Vagina (tissue), 2 donors: ENCODE results near the gene FGGY. TPM values are rescaled to one million over a fixed set of nuclear protein-coding genes. Genes with fewer than 3 reads are reported as not detected.

Source experiments
- DNase-seq, 2 donors: peaks; one replicate each; pipeline ENCODE4 v3.0.0-alpha.2; 2017; ENCODE audit errors: extremely low spot score in 2 of 2
- H3K27ac ChIP-seq: fragments of 200-600 bp; sonication (generic); one replicate; pipeline ENCODE4 v1.5.1; 2019
- H3K27me3 ChIP-seq: fragments of 200-600 bp; sonication (generic); one replicate; pipeline ENCODE4 v1.5.1; 2019
- H3K36me3 ChIP-seq, 2 donors: fragments of 200-600 bp; sonication (generic); one replicate each; pipeline ENCODE4 v1.5.1; 2017 to 2019
- H3K4me1 ChIP-seq: fragments of 200-600 bp; sonication (generic); one replicate; pipeline ENCODE4 v1.5.1; 2019
- H3K4me3 ChIP-seq, 2 donors: fragments of 200-600 bp; sonication (generic); 1 replicate in 1 of 2; 2 replicates in 1 of 2; pipeline ENCODE4 v1.5.1; 2016 to 2019
- H3K9me3 ChIP-seq: fragments of 200-600 bp; sonication (generic); one replicate; pipeline ENCODE4 v1.5.1; 2019
- POLR2A ChIP-seq, 2 donors: fragments of 450-650 bp; IDR thresholded peaks; one replicate each; pipeline ENCODE4 v1.6.1; 2017; ENCODE audit warnings: antibody characterized with exemption in 2 of 2, mild to moderate bottlenecking in 2 of 2, moderate library complexity in 2 of 2
- POLR2AphosphoS5 ChIP-seq, 2 donors: sonication (generic); formaldehyde crosslinking; IDR thresholded peaks; one replicate each; pipeline ENCODE4 v1.9.0; 2017; ENCODE audit warnings: antibody characterized with exemption in 2 of 2, mild to moderate bottlenecking in 2 of 2, low read depth in 1 of 2; ENCODE audit not compliant: insufficient read depth in 1 of 2
- intact Hi-C: fragments of 100-400 bp; cut with DNase I; formaldehyde crosslinking; loops from one replicate; pipeline ENCODE4 v1.15.1; 2023
- total RNA-seq: library from RNA; depleted of rRNA; stranded (reverse); fragments of >200 nt; gene quantifications from one replicate; pipeline ENCODE4 v1.2.3, GENCODE V29; 2016
- TF ChIP-seq, protein P1 (sequence below), 3 experiments: fragments of 450-650 bp in 2 of 3; fragments of 200-600 bp in 1 of 3; sonication (generic) in 1 of 3; IDR thresholded peaks; one replicate each; pipeline ENCODE4 v1.5.1; 2017 to 2019; ENCODE audit warnings: antibody characterized with exemption in 3 of 3, mild to moderate bottlenecking in 2 of 3, moderate library complexity in 2 of 3

Gene FGGY
- total RNA-seq, 1 donor from 2014 or later: 11.8 TPM

DNA sequence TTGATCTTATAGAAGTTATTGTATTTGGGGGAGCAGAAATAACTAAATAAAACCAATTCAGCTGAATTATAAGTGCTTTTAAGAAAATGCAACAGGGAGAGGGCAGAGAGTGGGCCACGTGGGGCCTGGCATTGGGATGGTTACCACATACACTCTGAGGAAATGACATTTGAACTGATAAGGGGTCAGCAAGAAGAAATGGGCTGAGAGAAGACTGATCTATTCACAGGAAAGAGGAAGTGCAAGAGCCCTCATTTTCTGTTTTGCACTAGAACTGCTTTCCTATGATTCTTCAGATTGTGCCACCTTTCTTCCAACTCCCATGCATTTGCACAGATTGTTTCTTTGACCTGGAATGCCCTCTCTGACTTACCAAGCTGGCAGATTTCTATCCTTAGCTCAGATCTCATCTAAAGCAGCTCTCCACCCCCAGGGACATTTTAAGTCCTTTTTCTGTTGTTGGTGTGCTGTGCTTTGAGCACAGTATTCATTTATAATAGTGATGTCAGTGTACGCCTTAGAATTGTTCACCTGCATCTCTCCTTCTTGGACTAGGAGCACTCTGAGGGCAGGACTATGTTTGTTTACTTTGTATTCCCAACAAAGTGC, 115.9 kb downstream of the FGGY start:
- no peaks in the 10 kb centered on the region for H3K4me1 ChIP-seq
- H3K36me3 ChIP-seq: no peaks in the 10 kb centered on the region
- no peak for DNase-seq
- no peak overlapping the region for H3K27ac ChIP-seq
- H3K27me3 ChIP-seq: no peaks in the 10 kb centered on the region
- H3K9me3 ChIP-seq: no peaks in the 10 kb centered on the region
- H3K4me3 ChIP-seq: no peak overlapping the region
- intact Hi-C loops: no loop called here
- TF ChIP-seq, protein P1, sequence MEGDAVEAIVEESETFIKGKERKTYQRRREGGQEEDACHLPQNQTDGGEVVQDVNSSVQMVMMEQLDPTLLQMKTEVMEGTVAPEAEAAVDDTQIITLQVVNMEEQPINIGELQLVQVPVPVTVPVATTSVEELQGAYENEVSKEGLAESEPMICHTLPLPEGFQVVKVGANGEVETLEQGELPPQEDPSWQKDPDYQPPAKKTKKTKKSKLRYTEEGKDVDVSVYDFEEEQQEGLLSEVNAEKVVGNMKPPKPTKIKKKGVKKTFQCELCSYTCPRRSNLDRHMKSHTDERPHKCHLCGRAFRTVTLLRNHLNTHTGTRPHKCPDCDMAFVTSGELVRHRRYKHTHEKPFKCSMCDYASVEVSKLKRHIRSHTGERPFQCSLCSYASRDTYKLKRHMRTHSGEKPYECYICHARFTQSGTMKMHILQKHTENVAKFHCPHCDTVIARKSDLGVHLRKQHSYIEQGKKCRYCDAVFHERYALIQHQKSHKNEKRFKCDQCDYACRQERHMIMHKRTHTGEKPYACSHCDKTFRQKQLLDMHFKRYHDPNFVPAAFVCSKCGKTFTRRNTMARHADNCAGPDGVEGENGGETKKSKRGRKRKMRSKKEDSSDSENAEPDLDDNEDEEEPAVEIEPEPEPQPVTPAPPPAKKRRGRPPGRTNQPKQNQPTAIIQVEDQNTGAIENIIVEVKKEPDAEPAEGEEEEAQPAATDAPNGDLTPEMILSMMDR (IDR thresholded peaks at IDR 0.05): no peak
- TF ChIP-seq POLR2AphosphoS5 (IDR thresholded peaks at IDR 0.05; ENCODE audit: insufficient read depth in 1 of 2, low read depth in 1 of 2) (no peak), POLR2A (IDR thresholded peaks at IDR 0.05) (no peak)

DNA sequence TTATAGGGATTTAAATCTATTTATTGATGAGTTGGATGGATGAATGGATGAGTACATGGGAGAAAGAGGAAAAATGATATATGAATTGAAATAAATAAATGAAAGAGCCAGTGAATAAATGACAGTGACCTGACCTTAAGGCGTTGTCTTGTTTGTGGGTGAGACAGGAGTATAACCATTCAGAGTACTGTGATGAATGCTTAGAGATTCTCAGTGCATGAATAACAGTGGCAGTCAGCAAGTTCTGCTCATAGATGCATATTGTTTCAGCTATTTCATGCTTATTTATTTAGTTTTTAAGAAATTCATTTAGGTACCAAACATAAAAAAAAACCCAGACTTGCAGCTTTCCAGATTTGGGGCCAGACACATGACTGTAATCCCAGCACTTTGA, 116.4 kb downstream of the FGGY start:
- no peaks in the 10 kb centered on the region for H3K4me1 ChIP-seq
- TF ChIP-seq POLR2A (IDR thresholded peaks at IDR 0.05): no peak
- H3K36me3 ChIP-seq: no peaks in the 10 kb centered on the region
- H3K27me3 ChIP-seq: no peaks in the 10 kb centered on the region
- no peak overlapping the region for H3K27ac ChIP-seq
- intact Hi-C loops: no loop called here
- no peak for DNase-seq
- no peak overlapping the region for H3K4me3 ChIP-seq
- no peaks in the 10 kb centered on the region for H3K9me3 ChIP-seq

- no peak for DNase-seq
- Histone ChIP-seq H3K36me3 (no peaks in the 10 kb centered on the region), H3K9me3 (no peaks in the 10 kb centered on the region), H3K27me3 (no peaks in the 10 kb centered on the region), H3K4me1 (no peaks in the 10 kb centered on the region), H3K27ac (no peak overlapping the region), H3K4me3 (no peak overlapping the region)
- intact Hi-C loops: no loop called here
- TF ChIP-seq POLR2AphosphoS5 (IDR thresholded peaks at IDR 0.05; ENCODE audit: insufficient read depth in 1 of 2, low read depth in 1 of 2): no peak
- TF ChIP-seq, protein P1 (IDR thresholded peaks at IDR 0.05): no peak
- no peak for TF ChIP-seq POLR2A (IDR thresholded peaks at IDR 0.05)
These were observed 117.7 kb downstream of the FGGY start for GRCh38 chr1:59414406-59415133.

GRCh38 chr1:59415286-59415850, 118.5 kb downstream of the FGGY start:
- Histone ChIP-seq H3K27me3 (no peaks in the 10 kb centered on the region), H3K9me3 (no peaks in the 10 kb centered on the region), H3K27ac (no peak overlapping the region), H3K4me1 (no peaks in the 10 kb centered on the region), H3K4me3 (no peak overlapping the region), H3K36me3 (no peaks in the 10 kb centered on the region)
- no peak for DNase-seq
- TF ChIP-seq POLR2A (IDR thresholded peaks at IDR 0.05) (no peak), POLR2AphosphoS5 (IDR thresholded peaks at IDR 0.05; ENCODE audit: insufficient read depth in 1 of 2, low read depth in 1 of 2) (no peak)
- TF ChIP-seq, protein P1 (IDR thresholded peaks at IDR 0.05): no peak
- intact Hi-C loops: no loop called here

- intact Hi-C loops: no loop called here
- Histone ChIP-seq H3K9me3 (no peaks in the 10 kb centered on the region), H3K4me3 (no peak overlapping the region), H3K27me3 (no peaks in the 10 kb centered on the region), H3K36me3 (no peaks in the 10 kb centered on the region), H3K27ac (no peak overlapping the region), H3K4me1 (no peaks in the 10 kb centered on the region)
- no peak for DNase-seq
- no peak for TF ChIP-seq POLR2A (IDR thresholded peaks at IDR 0.05)
- TF ChIP-seq, protein P1 (IDR thresholded peaks at IDR 0.05): no peak
- no peak for TF ChIP-seq POLR2AphosphoS5 (IDR thresholded peaks at IDR 0.05; ENCODE audit: insufficient read depth in 1 of 2, low read depth in 1 of 2)
These were observed 119.0 kb downstream of the FGGY start for GRCh38 chr1:59415881-59416280.
